Sigmoid colon (tissue), 7 donors: Measurements from ENCODE around the gene P4HTM. TPM values are rescaled to one million over a fixed set of nuclear protein-coding genes. Genes with fewer than 3 reads are reported as not detected.

Experiments used
- DNase-seq: peaks from one replicate; pipeline ENCODE4 v3.0.0-alpha.2; 2019
- H3K27ac ChIP-seq, 4 donors: fragments of 200-600 bp; sonication (generic); one replicate each; pipeline ENCODE4 v1.5.1; 2016 to 2019; ENCODE audit warnings: mild to moderate bottlenecking in 1 of 4
- H3K27me3 ChIP-seq, 3 donors: fragments of 200-600 bp; sonication (generic); one replicate each; pipeline ENCODE4 v1.5.1; 2019; ENCODE audit warnings: mild to moderate bottlenecking in 1 of 3
- H3K36me3 ChIP-seq, 4 donors: fragments of 200-600 bp; sonication (generic); one replicate each; pipeline ENCODE4 v1.5.1; 2016 to 2019
- H3K4me1 ChIP-seq, 4 donors: fragments of 200-600 bp; sonication (generic); one replicate each; pipeline ENCODE4 v1.5.1; 2017 to 2019
- H3K4me3 ChIP-seq, 4 donors: fragments of 200-600 bp; sonication (generic); one replicate each; pipeline ENCODE4 v1.5.1; 2017 to 2019; ENCODE audit warnings: mild to moderate bottlenecking in 2 of 4, moderate library complexity in 1 of 4
- H3K9me3 ChIP-seq, 4 donors: fragments of 200-600 bp in 3 of 4; sonication (generic) in 3 of 4; one replicate each; pipeline versions ENCODE4 v1.5.1 to v1.6.1; 2013 to 2019
- CTCF ChIP-seq, 4 experiments: fragments of 450-650 bp in 3 of 4; fragments of 200-600 bp in 1 of 4; IDR thresholded peaks; one replicate each; pipeline ENCODE4 v1.5.1; 2016 to 2019; ENCODE audit warnings: antibody characterized with exemption in 4 of 4, mild to moderate bottlenecking in 3 of 4, moderate library complexity in 2 of 4
- EP300 ChIP-seq, 4 donors: sonication (generic); formaldehyde crosslinking; IDR thresholded peaks; one replicate each; pipeline ENCODE4 v1.6.1; 2017; ENCODE audit warnings: antibody characterized with exemption in 4 of 4
- POLR2A ChIP-seq, 2 donors: fragments of 450-650 bp; IDR thresholded peaks; one replicate each; pipeline ENCODE4 v1.6.1; 2016; ENCODE audit warnings: antibody characterized with exemption in 2 of 2, mild to moderate bottlenecking in 2 of 2, moderate library complexity in 2 of 2
- POLR2AphosphoS5 ChIP-seq, 4 donors: sonication (generic); formaldehyde crosslinking; IDR thresholded peaks; one replicate each; pipeline ENCODE4 v1.6.1; 2017; ENCODE audit warnings: antibody characterized with exemption in 4 of 4
- WGBS, 2 donors: extraction: QIAGEN DNeasy Blood & Tissue Kit; methylation state at CpG; one replicate each; pipeline ENCODE4 v1.1.7; 2013; 5-methylcytosine and 5-hydroxymethylcytosine counted together
- intact Hi-C: fragments of 100-400 bp; cut with DNase I; formaldehyde crosslinking; loops from one replicate; pipeline ENCODE4 v1.15.1; 2023
- polyA plus RNA-seq, 3 donors: library from polyadenylated mRNA; stranded (reverse); fragments of 200-250 nt; gene quantifications; one replicate each; pipeline ENCODE4 v1.2.3, GENCODE V29; 2013
- total RNA-seq, 4 donors: library from RNA; depleted of rRNA; stranded (reverse); fragments of >200 nt; gene quantifications; one replicate each; pipeline ENCODE4 v1.1.0, GENCODE V29; 2016
- donor health status: healthy with polysubstance abuse.
- donor health status: Bipolar disorder and iron deficiency.
- donor health status: healthy.

The P4HTM gene
- total and polyA plus RNA-seq, 7 donors = 5.4 to 41.3 (median 30.9) TPM

GRCh38 chr3:48950051-48950450 lies 40.0 kb upstream of the P4HTM start:
- H3K36me3 ChIP-seq = peaks cover 5 to 18% (median 9%) of the 10 kb centered on the region in 4 donors
- intact Hi-C loops = no loop called here
- H3K4me1 ChIP-seq = peaks cover 0 to 17% (median 0%) of the 10 kb centered on the region in 4 donors
- H3K27me3 ChIP-seq = no peaks in the 10 kb centered on the region
- WGBS, 2 donors = 86 to 92% methylated on average over 1 of the region's 1 CpG
- TF ChIP-seq POLR2AphosphoS5 (IDR thresholded peaks at IDR 0.05) (no peak), CTCF (IDR thresholded peaks at IDR 0.05) (no peak)
- H3K27ac ChIP-seq = peak overlapping the region in 2 of 4 donors; percentile 15 to 60
- H3K4me3 ChIP-seq = no peak overlapping the region
- no peak for DNase-seq
- H3K9me3 ChIP-seq = no peaks in the 10 kb centered on the region

GRCh38 chr3:48951764-48952163 lies 38.3 kb upstream of the P4HTM start:
- Histone ChIP-seq H3K4me3 (no peak overlapping the region), H3K9me3 (no peaks in the 10 kb centered on the region), H3K36me3 (peaks cover 5 to 14% (median 9%) of the 10 kb centered on the region in 4 donors), H3K27ac (no peak overlapping the region), H3K4me1 (peaks cover 0 to 17% (median 0%) of the 10 kb centered on the region in 4 donors), H3K27me3 (no peaks in the 10 kb centered on the region)
- TF ChIP-seq POLR2A (IDR thresholded peaks at IDR 0.05) (no peak), EP300 (IDR thresholded peaks at IDR 0.05) (no peak), POLR2AphosphoS5 (IDR thresholded peaks at IDR 0.05) (no peak), CTCF (IDR thresholded peaks at IDR 0.05) (no peak)
- DNase-seq = no peak
- 90% methylated on average over 4 of the region's 4 CpGs for WGBS, 2 donors
- intact Hi-C loops = no loop called here

- H3K36me3 ChIP-seq = peaks cover 5 to 18% (median 9%) of the 10 kb centered on the region in 4 donors
- no peaks in the 10 kb centered on the region for H3K27me3 ChIP-seq
- DNase-seq = no peak
- H3K27ac ChIP-seq = no peak overlapping the region
- intact Hi-C loops = no loop called here
- H3K4me3 ChIP-seq = no peak overlapping the region
- H3K4me1 ChIP-seq = peaks cover 0 to 17% (median 0%) of the 10 kb centered on the region in 4 donors
- 83 to 86% methylated on average over 8 of the region's 8 CpGs for whole genome bisulfite sequencing, 2 donors
- no peak for TF ChIP-seq POLR2AphosphoS5 (IDR thresholded peaks at IDR 0.05)
- no peak for TF ChIP-seq POLR2A (IDR thresholded peaks at IDR 0.05)
- no peak for TF ChIP-seq CTCF (IDR thresholded peaks at IDR 0.05)
- TF ChIP-seq EP300 (IDR thresholded peaks at IDR 0.05) = no peak
- H3K9me3 ChIP-seq = no peaks in the 10 kb centered on the region
These were observed 37.4 kb upstream of the P4HTM start for GRCh38 chr3:48952510-48953118.

- no peaks in the 10 kb centered on the region for H3K9me3 ChIP-seq
- peaks cover 5 to 33% (median 12%) of the 10 kb centered on the region in 4 donors for H3K36me3 ChIP-seq
- no peak for TF ChIP-seq POLR2A (IDR thresholded peaks at IDR 0.05)
- no peak for TF ChIP-seq POLR2AphosphoS5 (IDR thresholded peaks at IDR 0.05)
- no peak for TF ChIP-seq CTCF (IDR thresholded peaks at IDR 0.05)
- TF ChIP-seq EP300 (IDR thresholded peaks at IDR 0.05) = no peak
- 95 to 99% methylated on average over 2 of the region's 2 CpGs for WGBS, 2 donors
- no peak for DNase-seq
- no peaks in the 10 kb centered on the region for H3K4me1 ChIP-seq
- H3K4me3 ChIP-seq = no peak overlapping the region
- no peaks in the 10 kb centered on the region for H3K27me3 ChIP-seq
- H3K27ac ChIP-seq = no peak overlapping the region
- intact Hi-C loops = no loop called here
These were observed 32.9 kb upstream of the P4HTM start for GRCh38 chr3:48957006-48957705.
